SU-DHL-6 (cell line): Measurements from ENCODE around the gene SYT7.

Source experiments
- CTCF ChIP-seq: fragments of 200-600 bp; sonication (generic); IDR thresholded peaks from one replicate; pipeline ENCODE4 v1.5.1; 2017; ENCODE audit warnings: antibody characterized with exemption, mild to moderate bottlenecking, low read length, moderate library complexity; ENCODE audit not compliant: insufficient read depth, poor library complexity, severe bottlenecking
- EZH2phosphoT487 ChIP-seq: fragments of 200-600 bp; sonication (generic), shearing (Covaris generic); conservative IDR thresholded peaks from 2 replicates; pipeline ENCODE4 v1.6.1; 2018; ENCODE audit warnings: mild to moderate bottlenecking, antibody characterized with exemption, low read length, moderate library complexity, mixed read lengths

- TF ChIP-seq CTCF (no peak), EZH2phosphoT487 (no peak)
Measured at GRCh38 chr11:61534933-61535839, 45.7 kb downstream of the SYT7 start.
